Stromal cell of bone marrow (primary cell): ENCODE data around the gene C11orf24.

Source experiments
- DNase-seq: peaks from one replicate; pipeline ENCODE4 v3.0.0-alpha.2; 2012; ENCODE audit warnings: low read depth

The C11orf24 gene

GRCh38 chr11:68270196-68271022 lies 1.4 kb downstream of the C11orf24 start:
- DNase-seq: no peak

DNA sequence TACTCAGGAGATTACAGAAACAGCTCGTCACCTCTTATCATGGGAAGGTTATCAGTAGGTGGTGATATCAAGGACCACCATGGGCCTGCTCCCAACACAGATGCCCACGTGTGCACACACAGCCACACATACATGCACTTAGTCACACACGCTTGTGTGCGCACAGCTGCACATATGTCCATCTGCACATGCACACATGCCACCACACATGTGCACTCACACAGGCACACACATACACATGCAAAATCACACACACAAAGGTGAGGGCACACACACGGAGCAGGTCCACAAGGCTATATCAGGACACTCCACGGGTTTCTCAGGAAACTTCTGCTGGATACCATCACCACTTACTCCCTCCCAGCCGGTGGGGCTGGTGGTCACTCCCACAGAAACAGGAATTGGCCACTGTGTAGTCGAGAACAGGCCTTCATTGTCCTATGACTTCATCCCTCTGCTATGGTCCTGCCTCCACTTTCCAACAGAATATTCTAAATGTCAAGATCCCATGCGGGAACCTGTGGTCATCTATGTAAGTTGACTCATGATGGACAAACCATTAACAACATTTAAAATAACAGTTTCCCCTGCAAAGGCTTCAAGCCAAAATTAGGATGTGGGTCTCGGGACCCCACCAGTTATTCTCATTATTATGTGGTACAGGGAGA lies 2.2 kb downstream of the C11orf24 start:
- peak; percentile 61 for DNase-seq

DNA sequence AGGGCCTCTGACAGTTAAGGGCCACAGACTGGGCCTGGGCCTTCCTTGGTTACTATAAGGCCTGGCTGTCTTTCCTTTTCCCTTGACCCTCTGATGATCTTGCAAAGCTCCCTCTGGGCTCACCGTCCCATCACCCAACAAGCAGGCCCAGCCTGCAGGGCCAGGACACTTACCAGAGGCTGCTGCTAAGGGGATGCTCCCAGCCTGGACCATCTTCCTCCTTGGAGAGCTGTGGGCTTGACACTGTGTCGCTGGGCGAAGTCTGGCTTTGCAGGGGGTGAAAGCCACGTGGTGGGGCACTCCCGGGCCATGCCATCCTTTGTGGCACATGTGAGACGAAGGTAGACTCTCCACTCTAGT lies 3.9 kb downstream of the C11orf24 start:
- DNase-seq: no peak

GRCh38 chr11:68266936-68267880 lies 4.6 kb downstream of the C11orf24 start:
- no peak for DNase-seq

DNA sequence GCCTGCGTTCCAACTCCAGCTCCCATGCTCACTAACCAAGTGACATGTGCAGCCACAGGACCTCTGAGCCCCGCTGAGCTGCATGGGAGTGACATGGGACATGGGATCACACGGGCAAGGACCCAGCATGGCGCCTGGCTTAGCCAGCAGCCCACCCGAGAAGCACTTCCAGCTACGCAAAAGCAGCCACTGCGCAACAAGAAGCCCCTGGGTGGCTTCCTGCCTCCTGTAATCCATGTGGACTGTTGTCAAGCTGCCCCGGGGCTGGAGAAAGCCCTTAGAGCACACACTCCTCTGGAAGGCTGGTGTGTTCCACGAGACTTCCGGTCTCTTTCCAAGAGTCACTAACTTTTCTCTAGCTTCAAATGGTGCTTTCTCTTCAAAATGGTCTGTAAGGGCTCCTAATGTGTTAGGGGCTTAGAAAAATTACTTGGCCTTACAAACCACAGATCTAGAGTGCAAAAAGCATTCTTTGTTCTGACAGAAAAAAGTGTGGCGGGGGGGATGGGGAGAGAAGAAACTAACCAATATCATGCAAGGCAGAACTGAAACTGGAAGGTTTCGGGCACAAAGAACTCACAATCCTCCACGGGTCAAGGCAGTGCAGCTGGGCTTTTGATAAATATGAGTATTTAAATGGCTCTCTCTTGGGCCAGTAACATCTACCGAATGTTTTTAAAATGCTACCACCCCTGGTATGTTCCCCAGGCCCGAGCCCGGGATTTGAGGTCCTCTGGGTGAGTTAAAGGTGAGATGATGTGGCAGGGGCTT lies 5.5 kb downstream of the C11orf24 start:
- DNase-seq: no peak

- no peak for DNase-seq
These were observed 6.8 kb downstream of the C11orf24 start for GRCh38 chr11:68264741-68265540.

GRCh38 chr11:68264244-68264643 lies 7.5 kb downstream of the C11orf24 start:
- no peak for DNase-seq

- no peak for DNase-seq
These were observed 8.2 kb downstream of the C11orf24 start for GRCh38 chr11:68263444-68264035.

DNA sequence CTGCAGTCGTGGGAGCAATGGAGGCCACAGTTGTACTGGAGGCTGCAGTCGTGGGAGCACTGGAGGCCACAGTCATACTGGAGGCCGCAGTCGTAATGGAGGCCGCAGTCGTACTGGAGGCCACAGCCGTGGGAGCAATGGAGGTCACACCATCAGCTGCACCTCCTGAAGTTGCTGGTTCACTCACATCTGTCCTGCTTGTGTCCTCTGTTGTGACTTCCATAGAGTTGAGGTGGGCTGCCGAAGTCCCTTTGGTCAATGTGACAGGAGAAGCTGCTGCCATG lies 9.3 kb downstream of the C11orf24 start:
- DNase-seq: no peak

- no peak for DNase-seq
These were observed 9.8 kb downstream of the C11orf24 start for GRCh38 chr11:68261749-68262543.

DNA sequence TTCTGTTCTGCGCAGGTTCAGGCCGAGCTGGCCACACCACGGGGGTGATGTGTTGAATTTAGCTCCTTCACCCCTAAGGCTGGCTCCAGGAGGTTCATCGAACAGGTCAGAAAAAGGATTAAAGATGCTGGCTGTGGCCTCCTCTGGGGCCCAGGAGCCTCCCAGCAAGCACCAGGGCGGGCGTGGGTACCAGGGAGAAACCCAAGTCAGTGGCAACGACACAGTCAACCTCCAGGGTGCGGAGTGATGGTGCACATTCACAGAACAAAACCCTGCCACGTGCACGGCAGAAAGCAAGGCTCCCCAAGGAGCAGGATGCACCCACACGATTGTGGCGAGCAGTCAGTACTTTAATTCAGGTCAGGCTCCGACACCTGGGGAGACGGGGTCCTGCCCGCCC lies 10.8 kb downstream of the C11orf24 start:
- DNase-seq: no peak

GRCh38 chr11:68260484-68260883 lies 11.3 kb downstream of the C11orf24 start:
- no peak for DNase-seq

GRCh38 chr11:68259122-68259959 lies 12.4 kb downstream of the C11orf24 start:
- DNase-seq: no peak

DNA sequence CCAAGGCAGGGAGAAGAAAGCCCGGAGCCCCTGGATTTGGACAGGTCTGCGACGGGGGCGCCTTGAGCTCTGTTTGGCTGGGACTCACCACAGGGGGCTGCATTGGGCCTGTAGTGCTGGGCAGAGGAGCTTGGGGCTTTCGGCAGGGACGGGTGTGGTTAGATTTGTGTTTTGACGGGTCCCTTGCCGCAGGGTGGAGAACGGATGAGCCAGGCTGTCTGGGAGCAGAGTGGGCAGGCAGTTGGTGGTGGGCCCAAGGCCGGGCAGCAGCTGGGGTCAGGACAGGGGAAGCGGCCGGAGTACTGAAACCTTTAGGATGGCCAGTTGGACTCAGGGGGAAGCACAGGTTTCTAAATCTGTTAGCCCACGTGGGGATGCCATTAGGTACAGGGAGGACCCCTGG lies 13.4 kb downstream of the C11orf24 start:
- DNase-seq: no peak

- DNase-seq: peak; percentile 80
These were observed 14.1 kb downstream of the C11orf24 start for GRCh38 chr11:68257477-68258362.

- no peak for DNase-seq
These were observed 15.4 kb downstream of the C11orf24 start for GRCh38 chr11:68256331-68256741.

DNA sequence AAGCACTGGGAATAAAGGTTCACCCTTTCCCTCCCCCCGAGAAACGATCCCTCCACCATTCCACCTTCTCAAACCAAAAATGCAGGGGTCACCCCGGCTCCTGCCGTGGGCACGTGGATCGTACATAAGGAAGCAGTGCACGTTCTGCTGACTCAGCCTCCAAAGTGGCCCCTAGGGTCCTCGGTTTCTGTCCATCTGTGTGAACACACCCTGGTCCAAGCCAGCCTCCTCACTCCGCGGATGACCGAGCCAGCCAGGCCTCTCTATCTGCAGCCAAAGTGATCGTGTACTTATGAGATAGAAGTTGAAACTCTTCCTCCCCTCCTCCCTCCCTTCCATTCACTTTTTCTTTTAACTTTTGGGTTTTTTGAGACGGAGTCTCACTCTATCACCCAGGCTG lies 16.2 kb downstream of the C11orf24 start:
- DNase-seq: peak; percentile 45

- DNase-seq: no peak
These were observed 17.4 kb downstream of the C11orf24 start for GRCh38 chr11:68254421-68254820.
